GM19468 (cell line): ENCODE results near the gene C4orf54.

Experiments
- ATAC-seq: cut with Tn5 transposase; IDR thresholded peaks from one replicate; pipeline ENCODE4 v1.9.1; 2021; ENCODE audit warnings: mild to moderate bottlenecking, moderate library complexity, moderate number of reproducible peaks; ENCODE audit not compliant: unreplicated experiment; ENCODE audit errors: extremely low read depth

Gene C4orf54

GRCh38 chr4:99652596-99653436 lies 4.8 kb downstream of the C4orf54 start:
- ATAC-seq = no peak

- no peak for ATAC-seq
Observed at GRCh38 chr4:99651811-99652485, 5.7 kb downstream of the C4orf54 start.

GRCh38 chr4:99651016-99651769 lies 6.4 kb downstream of the C4orf54 start:
- no peak for ATAC-seq

GRCh38 chr4:99649778-99650177 lies 7.8 kb downstream of the C4orf54 start:
- ATAC-seq = no peak

GRCh38 chr4:99649208-99649607 lies 8.4 kb downstream of the C4orf54 start:
- ATAC-seq = no peak

- no peak for ATAC-seq
Observed at GRCh38 chr4:99648321-99648720, 9.3 kb downstream of the C4orf54 start.

GRCh38 chr4:99647071-99647470 lies 10.6 kb downstream of the C4orf54 start:
- no peak for ATAC-seq

GRCh38 chr4:99645638-99646037 lies 12.0 kb downstream of the C4orf54 start:
- ATAC-seq = no peak

- no peak for ATAC-seq
Observed at GRCh38 chr4:99645036-99645435, 12.6 kb downstream of the C4orf54 start.

GRCh38 chr4:99644453-99644852 lies 13.2 kb downstream of the C4orf54 start:
- no peak for ATAC-seq

- ATAC-seq = no peak
Observed at GRCh38 chr4:99642725-99643489, 14.7 kb downstream of the C4orf54 start.

- ATAC-seq = no peak
Observed at GRCh38 chr4:99640676-99641075, 17.0 kb downstream of the C4orf54 start.

GRCh38 chr4:99637174-99637573 lies 20.5 kb downstream of the C4orf54 start:
- no peak for ATAC-seq

- no peak for ATAC-seq
Observed at GRCh38 chr4:99636422-99636821, 21.2 kb downstream of the C4orf54 start.

- ATAC-seq = no peak
Observed at GRCh38 chr4:99635601-99636000, 22.0 kb downstream of the C4orf54 start.

GRCh38 chr4:99634742-99635360 lies 22.8 kb downstream of the C4orf54 start:
- no peak for ATAC-seq

- no peak for ATAC-seq
Observed at GRCh38 chr4:99633772-99634171, 23.9 kb downstream of the C4orf54 start.

GRCh38 chr4:99630857-99631360 lies 26.7 kb downstream of the C4orf54 start:
- no peak for ATAC-seq

- no peak for ATAC-seq
Observed at GRCh38 chr4:99629962-99630554, 27.6 kb downstream of the C4orf54 start.
